ENCODE data around the gene IRX1. TPM values are rescaled to one million over a fixed set of nuclear protein-coding genes. Genes with fewer than 3 reads are reported as not detected.

IRX1 gene
- polyA plus RNA-seq, 2 of the 4 experiments (the other 2 are of a cell fraction) = not detected

DNA sequence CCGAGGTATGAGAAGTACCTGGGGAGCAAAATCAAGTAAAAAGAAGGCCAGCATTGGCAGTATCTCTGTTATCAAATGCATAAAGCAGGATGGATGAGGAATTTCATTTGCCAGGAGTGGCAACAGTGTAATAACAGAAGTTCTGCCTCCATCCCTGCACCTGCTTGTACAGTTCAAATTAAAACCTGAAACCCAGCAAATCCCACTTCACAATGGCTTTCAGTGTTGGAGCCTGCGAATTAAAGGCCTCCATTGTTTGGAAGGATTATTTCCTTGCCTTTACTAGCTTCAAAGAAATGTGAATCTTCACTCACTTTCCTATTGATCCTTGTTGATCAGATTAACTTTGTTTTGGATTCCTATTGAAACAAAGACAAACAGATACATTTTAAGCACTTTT is 31.5 kb upstream of the IRX1 start:
- no peak for DNase-seq (ENCODE audit: low read depth in 1 of 2, low spot score in 1 of 2)
- Histone ChIP-seq H3K9me3 (no peaks in the 10 kb centered on the region), H3K4me2 (no peak overlapping the region), H3K4me1 (no peaks in the 10 kb centered on the region), H3K27ac (no peak overlapping the region), H3K4me3 (no peak overlapping the region)
- CTCF ChIA-PET = no interaction called here
- 1% methylated on average over 2 of the region's 2 CpGs for WGBS (ENCODE audit: missing lambda C conversion rate)
- ATAC-seq = no peak
- TF ChIP-seq GATA3 (IDR thresholded peaks at IDR 0.05; ENCODE audit: borderline replicate concordance) (no peak), HOXB5 (CRISPR knock-in tag; IDR thresholded peaks at IDR 0.05) (no peak), EP300 (IDR thresholded peaks at IDR 0.05) (no peak), JUN (IDR thresholded peaks at IDR 0.05) (no peak), EHF (CRISPR knock-in tag; IDR thresholded peaks at IDR 0.05) (no peak), HEYL (CRISPR knock-in tag; IDR thresholded peaks at IDR 0.05) (no peak), TFCP2L1 (CRISPR knock-in tag; IDR thresholded peaks at IDR 0.05) (no peak), PHF8 (IDR thresholded peaks at IDR 0.05; ENCODE audit: borderline replicate concordance, low read depth) (no peak), REST (IDR thresholded peaks at IDR 0.05) (no peak), MYC (IDR thresholded peaks at IDR 0.05; ENCODE audit: borderline replicate concordance, low read length) (no peak), ZNF302 (CRISPR knock-in tag; IDR thresholded peaks at IDR 0.05) (no peak), RAD21 (conservative IDR thresholded peaks at IDR 0.05 in 1 of 2, IDR thresholded peaks at IDR 0.05 in 1 of 2) (no peak)
- TF ChIP-seq, protein P1, sequence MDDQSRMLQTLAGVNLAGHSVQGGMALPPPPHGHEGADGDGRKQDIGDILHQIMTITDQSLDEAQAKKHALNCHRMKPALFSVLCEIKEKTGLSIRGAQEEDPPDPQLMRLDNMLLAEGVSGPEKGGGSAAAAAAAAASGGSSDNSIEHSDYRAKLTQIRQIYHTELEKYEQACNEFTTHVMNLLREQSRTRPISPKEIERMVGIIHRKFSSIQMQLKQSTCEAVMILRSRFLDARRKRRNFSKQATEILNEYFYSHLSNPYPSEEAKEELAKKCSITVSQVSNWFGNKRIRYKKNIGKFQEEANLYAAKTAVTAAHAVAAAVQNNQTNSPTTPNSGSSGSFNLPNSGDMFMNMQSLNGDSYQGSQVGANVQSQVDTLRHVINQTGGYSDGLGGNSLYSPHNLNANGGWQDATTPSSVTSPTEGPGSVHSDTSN (IDR thresholded peaks at IDR 0.05) = no peak
- POLR2A ChIA-PET = no interaction called here
- FAIRE-seq = no peak

DNA sequence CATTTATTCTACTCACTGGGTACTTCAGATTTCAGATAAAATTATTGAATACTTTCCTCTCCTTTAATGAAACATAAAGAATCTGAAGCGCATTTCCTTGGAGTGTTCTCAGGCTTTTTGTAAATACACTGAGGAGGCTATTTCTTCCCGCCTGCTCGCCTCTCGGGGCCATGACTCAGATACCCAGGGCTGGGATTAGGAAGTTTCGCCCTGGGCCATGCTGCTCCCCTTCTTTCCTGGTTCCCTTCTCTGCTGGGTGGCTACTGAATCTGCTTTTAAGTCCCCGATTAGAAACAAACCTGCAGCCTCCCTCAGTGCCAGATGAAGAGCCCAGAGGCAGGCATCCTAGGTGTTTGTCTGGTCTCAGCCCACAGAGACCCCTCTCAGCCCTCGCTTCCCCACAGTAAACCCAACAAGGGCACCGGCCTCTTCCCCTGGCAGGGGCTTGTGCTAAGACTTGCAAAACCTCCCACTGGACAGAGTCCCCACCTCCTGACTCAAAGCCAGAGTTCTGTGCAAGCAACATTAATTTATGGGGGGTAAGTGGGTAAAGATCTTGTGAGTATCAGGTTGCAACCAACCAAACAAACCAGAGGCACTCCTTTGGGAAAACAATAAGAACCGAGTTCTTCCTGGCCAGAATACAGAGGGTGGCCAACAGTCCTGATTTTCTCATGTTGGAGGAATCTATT is 30.7 kb upstream of the IRX1 start:
- WGBS (ENCODE audit: missing lambda C conversion rate) = 5% methylated on average over 9 of the region's 9 CpGs
- H3K4me2 ChIP-seq = no peak overlapping the region
- no peaks in the 10 kb centered on the region for H3K4me1 ChIP-seq
- DNase-seq (ENCODE audit: low read depth in 1 of 2, low spot score in 1 of 2) (no peak), FAIRE-seq (no peak), ATAC-seq (no peak)
- no peaks in the 10 kb centered on the region for H3K9me3 ChIP-seq
- no peak overlapping the region for H3K27ac ChIP-seq
- CTCF ChIA-PET = no interaction called here
- TF ChIP-seq MAX (IDR thresholded peaks at IDR 0.05) (no peak), RARB (CRISPR knock-in tag; IDR thresholded peaks at IDR 0.05) (no peak), POLR2A (IDR thresholded peaks at IDR 0.05; ENCODE audit: low read length) (no peak), MYC (IDR thresholded peaks at IDR 0.05; ENCODE audit: borderline replicate concordance, low read length) (no peak), EHF (CRISPR knock-in tag; IDR thresholded peaks at IDR 0.05) (no peak), TFCP2L1 (CRISPR knock-in tag; IDR thresholded peaks at IDR 0.05) (no peak)
- POLR2A ChIA-PET = no interaction called here
- H3K4me3 ChIP-seq = no peak overlapping the region

DNA sequence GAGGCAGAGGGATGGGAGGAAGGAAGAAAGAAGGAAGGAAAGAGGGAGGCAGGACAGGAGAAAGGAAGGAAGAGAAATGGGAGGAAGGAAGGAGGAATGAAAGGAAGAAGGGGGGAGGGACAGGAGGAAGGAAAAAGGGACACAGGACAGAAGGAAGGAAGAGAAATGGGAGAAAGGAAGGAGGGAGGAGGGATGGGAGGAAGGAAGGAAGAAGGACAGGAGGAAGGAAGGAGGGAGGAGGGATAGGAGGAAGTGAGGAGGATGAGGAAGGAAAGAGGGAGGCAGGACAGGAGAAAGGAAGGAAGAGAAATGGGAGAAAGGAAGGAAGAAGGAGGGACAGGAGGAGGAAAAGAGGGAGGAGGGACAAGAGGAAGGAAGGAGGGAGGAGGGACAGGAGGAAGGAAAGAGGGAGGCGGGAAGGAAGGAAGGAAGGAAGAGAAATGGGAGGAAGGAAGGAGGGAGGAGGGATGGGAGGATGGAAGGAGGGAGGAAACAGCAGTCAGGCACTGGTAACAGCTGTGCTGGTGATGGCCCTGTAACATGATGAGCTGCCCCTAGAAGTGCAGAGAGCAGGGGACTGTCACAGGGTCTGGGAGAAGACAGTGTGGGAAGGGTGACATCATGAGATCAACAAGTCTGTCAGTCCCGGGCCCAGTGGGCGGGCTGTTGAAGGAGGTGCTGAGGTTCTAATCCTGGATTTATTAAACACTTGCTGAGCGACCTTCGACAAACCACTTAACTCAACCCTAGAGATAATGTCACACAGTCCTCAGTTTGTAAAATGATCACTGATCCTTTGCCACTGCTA is 10.7 kb upstream of the IRX1 start:
- CTCF ChIA-PET = no interaction called here
- TF ChIP-seq RARB (CRISPR knock-in tag; IDR thresholded peaks at IDR 0.05) (no peak), TP53 (CRISPR knock-in tag; IDR thresholded peaks at IDR 0.05) (no peak), GATA3 (IDR thresholded peaks at IDR 0.05; ENCODE audit: borderline replicate concordance) (no peak), FOXS1 (CRISPR knock-in tag; IDR thresholded peaks at IDR 0.05) (no peak)
- DNase-seq (ENCODE audit: low read depth in 1 of 2, low spot score in 1 of 2) (no peak), FAIRE-seq (no peak), ATAC-seq (no peak)
- Histone ChIP-seq H3K9me3 (no peaks in the 10 kb centered on the region), H3K27ac (no peak overlapping the region), H3K4me1 (no peaks in the 10 kb centered on the region), H3K4me2 (no peak overlapping the region), H3K4me3 (no peak overlapping the region)
- POLR2A ChIA-PET = no interaction called here
- WGBS (ENCODE audit: missing lambda C conversion rate) = 18% methylated on average over 5 of the region's 5 CpGs
